Measurements from ENCODE around the gene UBN1.

- TF ChIP-seq YY1 (IDR thresholded peaks at IDR 0.05; ENCODE audit: insufficient read depth, insufficient read length): no peak
- TF ChIP-seq ZNF274 (IDR thresholded peaks at IDR 0.05; ENCODE audit: low read depth, low read length): no peak
- TF ChIP-seq SUZ12 (IDR thresholded peaks at IDR 0.05; ENCODE audit: extremely low read depth, insufficient read depth, insufficient read length): no peak
Measured at GRCh38 chr16:4869147-4869805, 22.0 kb downstream of the UBN1 start.
